GM19452 (cell line): Measurements from ENCODE around the gene UBLCP1.
"Not testable (repeated sequence)": the region's sequence is repeated elsewhere in the genome, so short reads cannot be mapped to it uniquely, and the experiment has no call there.

Source experiments
- ATAC-seq: cut with Tn5 transposase; IDR thresholded peaks from one replicate; pipeline ENCODE4 v1.9.1; 2021; ENCODE audit not compliant: unreplicated experiment

UBLCP1 gene

DNA sequence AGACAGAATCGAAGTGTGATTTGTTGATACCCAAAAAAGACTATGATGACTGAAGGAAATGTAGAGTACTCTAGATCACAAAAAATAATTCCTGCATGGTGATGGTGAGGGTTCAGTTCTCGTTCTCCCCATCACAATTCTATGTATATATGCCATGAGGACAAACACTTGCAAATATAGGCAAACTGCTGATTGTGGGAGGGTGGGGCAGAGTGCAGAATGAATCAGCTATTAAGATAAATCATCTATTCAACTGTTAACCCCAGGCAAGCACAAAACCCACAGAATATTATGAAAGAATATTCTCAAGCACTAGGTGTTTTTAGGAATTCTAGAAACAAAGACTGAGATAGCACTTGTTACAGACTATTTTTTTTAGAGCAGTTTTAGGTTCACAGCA is 13.9 kb upstream of the UBLCP1 start:
- ATAC-seq = no peak

GRCh38 chr5:159252195-159252594 is 10.9 kb upstream of the UBLCP1 start:
- ATAC-seq = no peak

- no peak for ATAC-seq
Observed at GRCh38 chr5:159257007-159257406, 6.1 kb upstream of the UBLCP1 start.

DNA sequence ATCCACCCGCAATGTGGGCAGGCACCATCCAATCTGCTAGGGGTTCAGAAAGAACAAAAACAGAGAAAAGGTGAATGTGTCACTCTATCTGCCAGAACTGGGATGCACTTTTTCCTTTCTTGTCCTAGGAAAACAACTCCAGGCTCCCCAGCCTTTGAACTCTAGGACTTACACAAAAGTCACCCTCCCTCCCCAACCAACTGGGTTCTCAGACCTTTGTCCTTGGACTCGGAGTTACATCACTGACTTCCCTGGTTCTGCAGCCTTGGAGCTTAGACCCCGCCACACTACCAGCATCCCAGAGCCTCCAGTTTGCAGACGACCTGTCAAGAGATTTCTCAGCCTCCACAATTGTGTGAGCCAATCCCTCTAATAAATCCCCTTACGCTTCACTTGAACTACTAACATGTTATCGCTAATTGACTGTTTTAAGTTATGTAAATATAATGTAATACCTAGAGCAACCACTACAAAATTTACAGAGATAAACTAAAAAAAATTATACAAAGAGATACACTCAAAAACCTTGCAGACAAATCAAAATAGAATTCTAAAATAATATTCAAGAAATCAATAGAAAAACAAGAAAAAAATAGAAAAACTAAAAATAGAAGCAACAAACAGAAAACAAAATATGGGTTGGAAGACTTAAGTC is 5.3 kb upstream of the UBLCP1 start:
- no peak for ATAC-seq

DNA sequence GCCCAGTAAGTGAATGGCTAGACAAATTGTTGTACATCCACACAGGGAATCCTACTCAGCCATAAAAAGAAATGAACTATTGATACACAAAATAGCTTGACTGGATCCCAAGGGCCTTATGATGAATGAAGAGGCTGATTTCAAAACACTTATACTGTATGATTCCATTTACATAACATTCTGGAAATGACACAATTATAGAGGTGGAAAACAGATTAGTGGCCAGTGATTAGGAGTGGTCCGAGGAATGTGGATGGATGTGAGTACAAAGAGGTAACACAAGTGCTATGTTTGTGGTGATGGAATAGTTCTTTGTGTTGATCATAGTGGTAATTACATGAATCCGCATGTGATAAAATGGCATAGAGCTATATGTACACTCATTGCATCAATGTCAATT is 4.7 kb upstream of the UBLCP1 start:
- ATAC-seq = no peak

- not testable (repeated sequence) for ATAC-seq
Observed at GRCh38 chr5:159260212-159260611, 2.9 kb upstream of the UBLCP1 start.

GRCh38 chr5:159262472-159262858 is 625 bp upstream of the UBLCP1 start:
- peak; percentile 15 for ATAC-seq

GRCh38 chr5:159263569-159263905 is 447 bp downstream of the UBLCP1 start:
- ATAC-seq = no peak

- ATAC-seq = not testable (repeated sequence)
Observed at GRCh38 chr5:159266764-159267163, 3.7 kb downstream of the UBLCP1 start.

- ATAC-seq = no peak
Observed at GRCh38 chr5:159269723-159270122, 6.6 kb downstream of the UBLCP1 start.

DNA sequence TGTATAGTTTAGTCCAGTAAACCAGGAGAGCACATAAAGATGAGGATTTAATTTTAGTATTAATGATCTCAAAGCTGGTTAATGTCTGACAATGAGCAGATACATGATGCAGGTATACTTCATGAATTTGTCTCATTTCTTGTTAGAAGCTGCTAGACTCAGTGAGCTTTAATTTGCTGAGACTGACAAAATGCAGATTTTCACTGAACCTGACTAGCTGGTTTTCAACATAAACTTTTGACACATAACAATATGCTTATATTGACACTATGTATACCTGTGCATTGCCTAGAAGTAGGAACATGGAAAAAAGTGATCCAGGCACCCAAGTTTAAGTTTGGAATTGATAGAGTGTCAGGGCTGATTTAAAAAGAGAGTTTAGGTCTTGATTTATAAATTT is 10.8 kb downstream of the UBLCP1 start:
- ATAC-seq = no peak

GRCh38 chr5:159274676-159275075 is 11.6 kb downstream of the UBLCP1 start:
- ATAC-seq = no peak

GRCh38 chr5:159286420-159287035 is 23.4 kb downstream of the UBLCP1 start:
- ATAC-seq = no peak

- ATAC-seq = no peak
Observed at GRCh38 chr5:159290741-159291140, 27.7 kb downstream of the UBLCP1 start.

DNA sequence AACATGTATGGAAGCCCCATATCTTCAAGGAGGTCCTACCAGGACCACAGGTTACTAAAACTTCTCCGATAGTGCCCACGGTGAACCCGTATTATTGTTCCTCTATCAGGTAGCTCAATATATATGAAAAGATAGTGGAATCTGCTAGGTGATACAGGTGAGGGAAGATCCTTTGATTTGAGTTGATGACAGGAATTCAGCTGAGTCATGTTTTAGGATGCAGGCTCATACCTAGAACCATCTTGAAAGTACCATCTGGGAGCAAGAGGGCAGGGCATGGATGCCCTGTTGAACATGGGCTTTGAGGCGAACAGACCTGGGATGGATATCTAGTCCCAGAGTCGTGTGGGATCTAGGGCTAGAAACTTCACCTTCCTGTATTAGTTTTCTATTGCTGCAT is 31.8 kb downstream of the UBLCP1 start:
- ATAC-seq = no peak

GRCh38 chr5:159297300-159297699 is 34.2 kb downstream of the UBLCP1 start:
- ATAC-seq = not testable (repeated sequence)

- no peak for ATAC-seq
Observed at GRCh38 chr5:159301466-159301865, 38.4 kb downstream of the UBLCP1 start.

- not testable (repeated sequence) for ATAC-seq
Observed at GRCh38 chr5:159301929-159302860, 39.1 kb downstream of the UBLCP1 start.

DNA sequence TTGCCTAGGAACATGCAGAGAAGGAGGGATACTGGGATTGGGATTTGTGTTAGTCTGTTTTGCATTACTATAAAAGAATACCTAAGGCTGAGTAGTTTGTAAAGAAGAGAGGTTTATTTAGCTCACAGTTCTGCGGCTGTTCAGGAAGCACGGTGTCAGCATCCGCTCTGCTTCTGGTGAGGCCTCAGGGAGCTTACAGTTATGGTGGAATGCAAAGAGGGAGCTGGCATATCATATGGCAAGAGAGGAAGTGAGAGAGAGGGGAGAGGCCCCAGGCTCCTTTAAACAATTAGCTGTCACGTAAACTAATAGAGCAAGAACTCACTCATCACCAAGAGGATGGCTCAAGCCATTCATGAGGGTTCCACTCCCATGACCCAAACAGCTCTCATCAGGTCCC is 40.2 kb downstream of the UBLCP1 start:
- no peak for ATAC-seq

- no peak for ATAC-seq
Observed at GRCh38 chr5:159304961-159305595, 42.0 kb downstream of the UBLCP1 start.

DNA sequence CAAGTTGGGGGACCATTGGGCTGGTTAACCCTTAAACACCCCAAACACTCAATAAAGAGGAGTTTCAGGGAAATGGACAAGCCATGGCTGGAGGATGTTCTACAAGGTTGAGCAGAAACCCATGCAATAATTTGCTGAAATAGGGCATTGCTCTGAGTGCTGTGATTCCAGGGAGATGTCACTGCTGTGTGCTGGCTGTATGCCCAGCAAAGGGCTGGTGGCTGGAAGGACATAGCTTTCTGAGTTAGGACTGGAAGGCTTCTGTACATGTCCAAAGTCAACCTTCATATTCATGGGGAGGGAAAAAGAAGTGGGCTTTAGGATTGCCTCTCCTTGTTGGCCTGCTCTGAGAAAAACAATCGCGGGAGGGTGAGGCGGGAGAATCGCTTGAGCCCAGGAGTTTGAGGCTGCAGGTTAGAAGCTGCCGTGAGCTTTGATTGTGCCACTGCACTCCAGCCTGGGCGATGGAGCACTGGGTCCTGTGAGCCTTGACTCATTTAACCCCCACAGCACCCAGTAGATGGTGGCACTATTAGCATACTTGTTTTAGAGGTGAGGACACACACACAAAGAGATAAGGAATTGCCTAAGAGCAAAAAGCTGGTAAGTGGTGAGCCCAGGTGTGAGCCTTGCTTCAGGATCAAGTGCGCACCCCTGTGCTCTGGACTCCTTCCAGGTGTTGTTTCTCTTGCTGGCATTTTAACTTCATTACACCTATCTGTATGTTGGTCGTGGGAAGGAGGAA is 46.8 kb downstream of the UBLCP1 start:
- no peak for ATAC-seq
